Heart right ventricle (tissue), 16 donors: ENCODE data around the gene AUTS2. TPM values are rescaled to one million over a fixed set of nuclear protein-coding genes. Genes with fewer than 3 reads are reported as not detected.

Experiments used
- ATAC-seq, 8 donors: fragments of 200-7000 bp; cut with Tn5 transposase; one replicate each; pipeline ENCODE4 v1.9.1; 2020; ENCODE audit warnings: mild to moderate bottlenecking in 8 of 8, moderate library complexity in 8 of 8, moderate number of reproducible peaks in 1 of 8
- DNase-seq, 2 donors: peaks; one replicate each; pipeline ENCODE4 v3.0.0-alpha.2; 2020
- H3K27ac ChIP-seq, 10 donors: fragments of 200-600 bp; sonication (generic) in 2 of 10; one replicate each; pipeline versions ENCODE4 v1.5.0 to v1.8.0; 2020 to 2022; ENCODE audit warnings: mild to moderate bottlenecking in 3 of 10
- H3K27me3 ChIP-seq, 7 donors: fragments of 200-600 bp; one replicate each; pipeline ENCODE4 v1.8.0; 2021 to 2022; ENCODE audit warnings: mild to moderate bottlenecking in 2 of 7
- H3K36me3 ChIP-seq, 9 donors: fragments of 200-600 bp; sonication (generic) in 1 of 9; one replicate each; pipeline versions ENCODE4 v1.5.0 to v1.8.0; 2020 to 2022; ENCODE audit warnings: mild to moderate bottlenecking in 2 of 9
- H3K4me1 ChIP-seq, 9 donors: fragments of 200-600 bp; sonication (generic) in 1 of 9; one replicate each; pipeline versions ENCODE4 v1.5.0 to v1.8.0; 2020 to 2022; ENCODE audit warnings: mild to moderate bottlenecking in 4 of 9
- H3K4me3 ChIP-seq, 10 donors: fragments of 200-600 bp; sonication (generic) in 2 of 10; one replicate each; pipeline versions ENCODE4 v1.5.0 to v1.8.0; 2020 to 2022; ENCODE audit warnings: mild to moderate bottlenecking in 7 of 10, moderate library complexity in 2 of 10
- H3K9me3 ChIP-seq, 11 donors: fragments of 200-600 bp in 10 of 11; sonication (generic) in 2 of 11; one replicate each; pipeline versions ENCODE4 v1.5.0 to v1.8.0; 2013 to 2022; ENCODE audit warnings: mild to moderate bottlenecking in 2 of 11, control low read depth in 1 of 11, moderate library complexity in 1 of 11
- WGBS, 2 donors: extraction: QIAGEN DNeasy Blood & Tissue Kit; methylation state at CpG; one replicate each; pipeline ENCODE4 v1.1.7; 2013; ENCODE audit warnings: inconsistent platforms in 1 of 2; 5-methylcytosine and 5-hydroxymethylcytosine counted together
- intact Hi-C, 10 donors: fragments of 100-400 bp; cut with DNase I; formaldehyde crosslinking; loops; one replicate each; pipeline versions ENCODE4 v1.11.1 to v1.14.2; 2022
- polyA plus RNA-seq, 2 donors: library from polyadenylated mRNA; stranded (reverse); fragments of 200-250 nt; gene quantifications; one replicate each; pipeline ENCODE4 v1.2.3, GENCODE V29; 2013
- total RNA-seq, 10 donors: library from RNA; stranded (reverse); fragmentation: NEBNext Ultra II Directional in 3 of 10; extraction: Animal tissue kit (Norgen Biotek cat#: 25700) in 3 of 10; gene quantifications; one replicate each; pipeline versions ENCODE4 v1.2.1 to v1.2.4, GENCODE V29; 2021 to 2023
- TF ChIP-seq, protein P1 (sequence below), 9 donors: fragments of 200-600 bp; sonication (generic) in 2 of 9; IDR thresholded peaks; one replicate each; pipeline versions ENCODE4 v1.5.0 to v1.8.0; 2021 to 2022; ENCODE audit warnings: antibody characterized with exemption in 9 of 9, mild to moderate bottlenecking in 5 of 9, moderate library complexity in 1 of 9
- donor health status: Arrhythmogenic right ventricular cardiomyopathy.
- donor health status: ischemic (EF 13 %, LVEDD 7.1; RV severe dilation, severe dysfunction).
- donor health status: healthy with polysubstance abuse.
- donor health status: DM: no; HTN: yes; CAD: no.
- donor health status: DM: no; HTN: no; CAD: no.
- donor health status: ischemic (EF 25% LVEDD 6.9; RV normal size, moderate dysfunction).
- donor health status: ischemic (EF 25% LVEDD 5.7; RV mildly dilated, moderate dysfunction).
- donor health status: healthy.
- donor health status: DM: yes; HTN: yes; CAD: no.
- donor health status: Ischemic cardiomyopathy.
- donor health status: ischemic (EF 35%, LVEDD 5.7; RV mildly dilated, moderate dysfunction).
- donor health status: nonischemic (EF 11% LVEDD 7.7; RV severe dilation, severe dysfunction).
- donor health status: DM: yes; HTN: yes; CAD: no.
- donor health status: PGD.
- donor health status: ischemic (EF 29% LVEDD 5.4; RV normal size, mild dysfunction).
- donor health status: nonischemic (EF 23%, LVEDD 6.1; RV moderate dilation, normal function).

Gene AUTS2
- total and polyA plus RNA-seq, 12 donors: 1.6 to 11.2 (median 7.3) TPM

DNA sequence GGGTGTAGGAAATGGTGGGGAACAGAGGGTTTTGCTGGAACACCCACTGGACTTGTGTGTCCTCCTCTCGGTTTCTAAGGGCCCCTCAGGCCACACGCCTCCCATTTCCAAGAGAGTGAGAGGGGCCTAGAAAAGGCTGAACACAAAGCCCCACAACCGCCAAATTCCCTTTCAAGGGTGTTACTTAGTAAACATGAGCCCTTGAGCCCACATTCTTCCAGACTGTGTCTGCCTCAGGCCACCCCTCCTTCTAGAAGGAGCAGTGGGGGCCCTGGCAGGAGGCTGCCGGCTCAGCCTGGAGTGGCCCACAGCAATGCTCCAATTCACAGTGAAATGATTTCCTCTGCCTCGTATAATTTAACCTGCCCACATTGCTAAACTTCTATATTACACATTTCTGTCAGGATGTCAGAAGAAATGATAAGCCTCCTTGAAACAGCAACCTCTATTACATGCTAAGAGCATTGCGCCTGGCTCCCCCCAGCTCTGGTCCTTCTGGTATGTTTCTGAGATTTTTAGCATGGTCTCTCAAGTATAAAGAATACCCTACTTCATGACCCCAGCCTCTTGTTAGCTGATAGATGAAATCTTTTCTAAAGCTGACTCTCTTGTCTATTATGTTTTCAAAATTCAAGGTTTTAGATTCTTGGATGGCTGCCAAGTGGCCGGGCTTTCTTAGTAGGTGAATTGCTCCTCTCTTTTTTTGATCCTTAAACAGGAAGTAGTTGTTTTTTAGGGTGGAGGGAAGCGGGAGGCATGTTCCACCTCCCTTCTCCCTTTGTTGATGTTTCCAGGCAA, 859.8 kb downstream of the AUTS2 start:
- H3K27ac ChIP-seq: peak overlapping the region in 2 of 10 donors; percentile 39 to 49
- intact Hi-C loops: no loop called here
- 69 to 74% methylated on average over 8 of the region's 8 CpGs for WGBS, 2 donors
- H3K27me3 ChIP-seq: no peaks in the 10 kb centered on the region
- no peaks in the 10 kb centered on the region for H3K36me3 ChIP-seq
- ATAC-seq (peak in 2 of 8 donors; percentile 30 to 54), DNase-seq (no peak)
- TF ChIP-seq, protein P1, sequence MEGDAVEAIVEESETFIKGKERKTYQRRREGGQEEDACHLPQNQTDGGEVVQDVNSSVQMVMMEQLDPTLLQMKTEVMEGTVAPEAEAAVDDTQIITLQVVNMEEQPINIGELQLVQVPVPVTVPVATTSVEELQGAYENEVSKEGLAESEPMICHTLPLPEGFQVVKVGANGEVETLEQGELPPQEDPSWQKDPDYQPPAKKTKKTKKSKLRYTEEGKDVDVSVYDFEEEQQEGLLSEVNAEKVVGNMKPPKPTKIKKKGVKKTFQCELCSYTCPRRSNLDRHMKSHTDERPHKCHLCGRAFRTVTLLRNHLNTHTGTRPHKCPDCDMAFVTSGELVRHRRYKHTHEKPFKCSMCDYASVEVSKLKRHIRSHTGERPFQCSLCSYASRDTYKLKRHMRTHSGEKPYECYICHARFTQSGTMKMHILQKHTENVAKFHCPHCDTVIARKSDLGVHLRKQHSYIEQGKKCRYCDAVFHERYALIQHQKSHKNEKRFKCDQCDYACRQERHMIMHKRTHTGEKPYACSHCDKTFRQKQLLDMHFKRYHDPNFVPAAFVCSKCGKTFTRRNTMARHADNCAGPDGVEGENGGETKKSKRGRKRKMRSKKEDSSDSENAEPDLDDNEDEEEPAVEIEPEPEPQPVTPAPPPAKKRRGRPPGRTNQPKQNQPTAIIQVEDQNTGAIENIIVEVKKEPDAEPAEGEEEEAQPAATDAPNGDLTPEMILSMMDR (IDR thresholded peaks at IDR 0.05): no peak
- peaks cover 0 to 21% (median 11%) of the 10 kb centered on the region in 9 donors for H3K4me1 ChIP-seq
- H3K4me3 ChIP-seq: no peak overlapping the region
- peaks cover 0 to 6% (median 0%) of the 10 kb centered on the region in 11 donors for H3K9me3 ChIP-seq

DNA sequence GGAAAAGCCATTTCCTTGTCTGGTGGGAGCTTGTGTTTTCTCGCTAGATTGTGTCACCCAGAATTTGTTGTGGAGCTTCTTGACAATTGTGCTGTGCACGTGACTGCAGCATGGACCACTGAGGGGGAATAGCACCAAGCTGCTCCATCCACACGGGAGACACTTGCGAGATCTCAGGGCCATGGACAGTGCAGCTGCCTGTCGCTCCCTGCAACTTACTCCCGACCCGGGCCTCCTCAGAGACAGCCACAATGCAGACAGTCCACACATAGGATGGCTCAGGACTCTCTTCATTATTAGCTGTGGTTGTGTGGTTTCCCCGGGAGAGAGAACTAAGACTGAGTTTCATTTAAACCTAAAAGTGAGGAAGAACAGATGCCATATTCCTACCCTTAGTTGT, 860.5 kb downstream of the AUTS2 start:
- peak in 1 of 8 donors; percentile 45 for ATAC-seq

DNA sequence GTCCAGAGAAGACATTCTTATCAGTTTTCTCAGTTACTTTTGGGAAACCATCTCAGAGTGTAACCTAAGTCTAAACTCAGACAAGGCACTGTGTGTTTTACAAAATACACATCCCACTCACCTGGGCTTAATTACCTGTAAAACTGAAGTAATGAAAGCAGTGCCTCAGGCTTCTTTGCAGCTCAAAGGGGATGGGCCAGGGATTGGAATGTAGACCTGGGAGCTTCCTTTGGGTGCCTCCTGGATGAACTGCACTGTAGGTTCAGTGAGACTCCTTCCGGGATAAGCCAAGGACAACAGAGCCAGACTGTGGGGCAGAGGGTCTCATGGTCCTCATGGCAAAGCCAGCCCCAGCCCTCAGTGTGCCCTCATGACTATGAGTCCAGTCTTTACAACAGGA, 861.3 kb downstream of the AUTS2 start:
- Histone ChIP-seq H3K36me3 (no peaks in the 10 kb centered on the region), H3K27ac (no peak overlapping the region), H3K4me3 (no peak overlapping the region), H3K27me3 (no peaks in the 10 kb centered on the region), H3K9me3 (no peaks in the 10 kb centered on the region), H3K4me1 (peaks cover 0 to 23% (median 11%) of the 10 kb centered on the region in 9 donors)
- no peak for DNase-seq
- no peak for ATAC-seq
- intact Hi-C loops: no loop called here
- TF ChIP-seq, protein P1 (IDR thresholded peaks at IDR 0.05): no peak
- WGBS, 2 donors: 98 to 100% methylated on average over 1 of the region's 1 CpG

More for the DNA sequence above, 860.5 kb downstream of the AUTS2 start:
- H3K36me3 ChIP-seq: no peaks in the 10 kb centered on the region
- no peak for DNase-seq
- TF ChIP-seq, protein P1 (IDR thresholded peaks at IDR 0.05): no peak
- intact Hi-C loops: no loop called here
- H3K4me3 ChIP-seq: no peak overlapping the region
- H3K27me3 ChIP-seq: no peaks in the 10 kb centered on the region
- H3K27ac ChIP-seq: peak overlapping the region in 1 of 10 donors; percentile 49
- 63 to 68% methylated on average over 8 of the region's 8 CpGs for WGBS, 2 donors
- H3K4me1 ChIP-seq: peaks cover 0 to 23% (median 11%) of the 10 kb centered on the region in 9 donors
- no peaks in the 10 kb centered on the region for H3K9me3 ChIP-seq

DNA sequence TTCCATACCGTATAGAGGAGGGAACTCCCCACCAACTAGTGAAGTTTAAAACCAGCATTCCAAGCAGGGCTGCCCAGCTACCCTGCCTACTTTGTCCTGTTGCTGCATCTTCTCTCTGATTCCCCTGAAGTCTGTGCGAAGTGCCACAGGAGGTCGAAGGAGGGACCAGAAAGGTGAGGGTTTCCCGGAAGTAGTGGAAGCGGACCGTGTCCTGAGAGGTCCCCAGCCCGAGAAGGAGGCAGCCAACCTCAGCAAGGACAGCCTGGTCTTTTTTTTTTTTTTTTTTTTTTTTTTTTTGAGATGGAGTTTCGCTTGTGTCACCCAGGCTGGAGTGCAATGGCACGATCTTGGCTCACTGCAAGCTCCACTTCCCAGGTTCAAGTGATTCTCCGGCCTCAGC, 861.8 kb downstream of the AUTS2 start:
- TF ChIP-seq, protein P1 (IDR thresholded peaks at IDR 0.05): no peak
- 98% methylated on average over 10 of the region's 10 CpGs for WGBS, 2 donors
- H3K27me3 ChIP-seq: no peaks in the 10 kb centered on the region
- no peaks in the 10 kb centered on the region for H3K9me3 ChIP-seq
- H3K27ac ChIP-seq: no peak overlapping the region
- no peak for ATAC-seq
- no peak overlapping the region for H3K4me3 ChIP-seq
- no peak for DNase-seq
- peaks cover 0 to 23% (median 11%) of the 10 kb centered on the region in 9 donors for H3K4me1 ChIP-seq
- intact Hi-C loops: no loop called here
- H3K36me3 ChIP-seq: no peaks in the 10 kb centered on the region
